H1 (cell line): ENCODE measurements around the gene TMUB1. TPM values are rescaled to one million over a fixed set of nuclear protein-coding genes. Genes with fewer than 3 reads are reported as not detected.

Source experiments
- CTCF ChIA-PET: fragments of 300-600 bp; sonication (Branson Sonifier 250); formaldehyde crosslinking; loops from one replicate; lab custom pipeline; 2021; ENCODE audit not compliant: partially characterized antibody; lab: Charles Lee
- POLR2A ChIA-PET: fragments of 300-600 bp; sonication (Branson Sonifier 250); formaldehyde crosslinking; loops from one replicate; lab custom pipeline; 2021; ENCODE audit warnings: inconsistent platforms; ENCODE audit not compliant: partially characterized antibody; lab: Charles Lee
- DNase-seq, 2 experiments: peaks; one replicate each; pipeline versions ENCODE4 v3.0.0 to v3.0.0-alpha.2; 2010 to 2022; ENCODE audit warnings: low spot score in 2 of 2, low read depth in 1 of 2, mixed read lengths in 1 of 2
- FAIRE-seq: peaks from 2 replicates; lab custom pipeline; 2011; peaks lifted over from hg19 to GRCh38; lab: Jason Lieb, UNC
- H2AFZ ChIP-seq: 2 replicates; pipeline ENCODE4 v1.8.1; 2012; ENCODE audit warnings: low read length, inconsistent platforms
- H2AK5ac ChIP-seq: 2 replicates; pipeline ENCODE4 v1.6.1; 2013; ENCODE audit warnings: low read depth, low read length
- H2BK120ac ChIP-seq: replicated peaks from 2 replicates; pipeline ENCODE3; 2013; ENCODE audit warnings: low read depth, low read length, inconsistent platforms
- H2BK12ac ChIP-seq: 2 replicates; pipeline ENCODE4 v1.6.1; 2013; ENCODE audit warnings: low read depth, low read length
- H2BK15ac ChIP-seq: 2 replicates; pipeline ENCODE4 v1.6.1; 2013; ENCODE audit warnings: low read length
- H2BK20ac ChIP-seq: 2 replicates; pipeline ENCODE4 v1.6.1; 2013; ENCODE audit warnings: low read length
- H2BK5ac ChIP-seq: 2 replicates; pipeline ENCODE4 v1.6.1; 2013; ENCODE audit warnings: low read depth, low read length
- H3K14ac ChIP-seq: 2 replicates; pipeline ENCODE4 v1.6.1; 2013; ENCODE audit warnings: inconsistent platforms; ENCODE audit not compliant: insufficient read length
- H3K18ac ChIP-seq: 2 replicates; pipeline ENCODE4 v1.6.1; 2013; ENCODE audit warnings: low read length; ENCODE audit errors: extremely low read depth
- H3K23ac ChIP-seq: 2 replicates; pipeline ENCODE4 v1.6.1; 2013; ENCODE audit warnings: inconsistent platforms; ENCODE audit not compliant: insufficient read length
- H3K23me2 ChIP-seq: 2 replicates; pipeline ENCODE4 v1.6.1; 2013; ENCODE audit warnings: low read depth, low read length
- H3K27ac ChIP-seq: 2 replicates; pipeline ENCODE4 v1.6.1; 2011; ENCODE audit warnings: low read depth, low read length, inconsistent platforms
- H3K27me3 ChIP-seq, 4 experiments: replicated peaks in 1 of 4; 1 replicate in 1 of 4; 2 replicates in 3 of 4; pipeline versions ENCODE4 v1.6.1 to v1.8.1; 2011 to 2013; ENCODE audit warnings: low read length in 3 of 4, mild to moderate bottlenecking in 3 of 4, inconsistent platforms in 2 of 4, mixed read lengths in 2 of 4, moderate library complexity in 1 of 4; ENCODE audit not compliant: control insufficient read depth in 3 of 4, insufficient read depth in 3 of 4; ENCODE audit errors: extremely low read depth in 1 of 4
- H3K36me3 ChIP-seq, 4 experiments: 2 replicates each; pipeline versions ENCODE4 v1.6.1 to v1.8.1; 2011 to 2013; ENCODE audit warnings: mild to moderate bottlenecking in 4 of 4, low read length in 3 of 4, moderate library complexity in 2 of 4, control low read depth in 1 of 4, inconsistent platforms in 1 of 4; ENCODE audit not compliant: insufficient read depth in 4 of 4, control insufficient read depth in 2 of 4
- H3K4ac ChIP-seq: replicated peaks from 2 replicates; pipeline ENCODE3; 2013; ENCODE audit warnings: low read length, low read depth, mixed read lengths, inconsistent platforms; ENCODE audit not compliant: insufficient read length
- H3K4me1 ChIP-seq, 4 experiments: replicated peaks in 1 of 4; 1 replicate in 1 of 4; 2 replicates in 3 of 4; pipeline versions ENCODE4 v1.6.1 to v1.8.1; 2011 to 2013; ENCODE audit warnings: low read length in 3 of 4, inconsistent platforms in 2 of 4, mixed read lengths in 1 of 4; ENCODE audit not compliant: insufficient read depth in 4 of 4, control insufficient read depth in 3 of 4
- H3K4me2 ChIP-seq, 2 experiments: 2 replicates each; pipeline versions ENCODE4 v1.6.1 to v1.8.1; 2011 to 2013; ENCODE audit warnings: low read depth in 2 of 2, low read length in 2 of 2, control low read depth in 1 of 2, inconsistent platforms in 1 of 2, mild to moderate bottlenecking in 1 of 2; ENCODE audit not compliant: insufficient read depth in 1 of 2
- H3K4me3 ChIP-seq, 4 experiments: fragments of 200-600, 300-600 bp in 1 of 4; sonication (generic), shearing (Covaris generic), sonication (Bioruptor Twin) in 1 of 4; 2 replicates each; pipeline versions ENCODE4 v1.5.1 to v1.8.1; 2011 to 2016; ENCODE audit warnings: low read length in 4 of 4, low read depth in 3 of 4, control low read depth in 2 of 4, inconsistent platforms in 2 of 4, mild to moderate bottlenecking in 2 of 4, mixed read lengths in 1 of 4, moderate library complexity in 1 of 4; ENCODE audit not compliant: insufficient read depth in 2 of 4; ENCODE audit errors: extremely low read depth in 1 of 4
- H3K56ac ChIP-seq: replicated peaks from 2 replicates; pipeline ENCODE3; 2013; ENCODE audit warnings: low read depth, mild to moderate bottlenecking, mixed read lengths, low read length, inconsistent platforms; ENCODE audit not compliant: insufficient read length
- H3K79me1 ChIP-seq: 2 replicates; pipeline ENCODE4 v1.6.1; 2013; ENCODE audit warnings: low read depth, low read length, control low read depth
- H3K79me2 ChIP-seq, 2 experiments: 2 replicates each; pipeline versions ENCODE4 v1.6.1 to v1.8.1; 2012 to 2013; ENCODE audit warnings: low read length in 2 of 2, mild to moderate bottlenecking in 2 of 2, inconsistent platforms in 1 of 2; ENCODE audit not compliant: insufficient read depth in 2 of 2, control insufficient read depth in 1 of 2
- H3K9ac ChIP-seq, 4 experiments: replicated peaks in 1 of 4; 1 replicate in 1 of 4; 2 replicates in 3 of 4; pipeline versions ENCODE4 v1.6.1 to v1.8.1; 2011 to 2013; ENCODE audit warnings: low read depth in 3 of 4, low read length in 3 of 4, control low read depth in 2 of 4, mild to moderate bottlenecking in 2 of 4, moderate library complexity in 2 of 4, inconsistent platforms in 1 of 4; ENCODE audit errors: extremely low read depth in 1 of 4
- H3K9me3 ChIP-seq, 2 experiments: 2 replicates each; pipeline versions ENCODE4 v1.6.1 to v1.8.1; 2012 to 2013; ENCODE audit warnings: mild to moderate bottlenecking in 2 of 2, moderate library complexity in 2 of 2, control low read depth in 1 of 2, inconsistent platforms in 1 of 2, low read depth in 1 of 2, low read length in 1 of 2, mixed read lengths in 1 of 2; ENCODE audit not compliant: insufficient read depth in 2 of 2
- H4K20me1 ChIP-seq, 2 experiments: replicated peaks in 1 of 2; 2 replicates each; pipeline versions ENCODE3 to v1.8.1; 2011 to 2013; ENCODE audit warnings: inconsistent platforms in 2 of 2, low read length in 2 of 2, mild to moderate bottlenecking in 1 of 2; ENCODE audit not compliant: insufficient read depth in 2 of 2, control insufficient read depth in 1 of 2
- H4K5ac ChIP-seq: 2 replicates; pipeline ENCODE4 v1.6.1; 2013; ENCODE audit warnings: low read length, low read depth, mixed read lengths, inconsistent platforms; ENCODE audit not compliant: insufficient read length
- H4K8ac ChIP-seq: 2 replicates; pipeline ENCODE4 v1.8.0; 2013; ENCODE audit warnings: mild to moderate bottlenecking, moderate library complexity, low read length, inconsistent platforms; ENCODE audit not compliant: insufficient read depth; ENCODE audit errors: extremely low read depth
- H4K91ac ChIP-seq: replicated peaks from 2 replicates; pipeline ENCODE3; 2013; ENCODE audit warnings: low read length, mixed read lengths, inconsistent platforms; ENCODE audit not compliant: insufficient read length
- CREB1 ChIP-seq: IDR thresholded peaks from 2 replicates; pipeline ENCODE4 v1.6.1; 2012; ENCODE audit warnings: inconsistent platforms
- GTF2F1 ChIP-seq: IDR thresholded peaks from 2 replicates; pipeline ENCODE4 v1.6.1; 2012; ENCODE audit warnings: low read depth, low read length, improper control_type of control experiment, borderline replicate concordance
- HDAC2 ChIP-seq, 2 experiments: fragments of 300-600 bp in 1 of 2; sonication (generic) in 1 of 2; IDR thresholded peaks; 2 replicates each; pipeline ENCODE4 v1.6.1; 2011 to 2012; ENCODE audit warnings: low read depth in 2 of 2, low read length in 2 of 2, mild to moderate bottlenecking in 2 of 2, moderate library complexity in 2 of 2, borderline replicate concordance in 1 of 2, inconsistent platforms in 1 of 2
- NANOG ChIP-seq: IDR thresholded peaks from 2 replicates; pipeline ENCODE4 v1.6.1; 2011; ENCODE audit warnings: low read length, low read depth, mild to moderate bottlenecking, inconsistent platforms; ENCODE audit not compliant: insufficient read depth, poor library complexity, severe bottlenecking
- POU5F1 ChIP-seq: IDR thresholded peaks from 2 replicates; pipeline ENCODE4 v1.6.1; 2011; ENCODE audit warnings: low read depth, mild to moderate bottlenecking, low read length, moderate library complexity
- RAD21 ChIP-seq, 2 experiments: IDR thresholded peaks in 1 of 2; conservative IDR thresholded peaks in 1 of 2; 2 replicates each; pipeline ENCODE4 v1.6.1; 2011; ENCODE audit warnings: low read depth in 2 of 2, low read length in 2 of 2, improper control_type of control experiment in 1 of 2, inconsistent platforms in 1 of 2, mild to moderate bottlenecking in 1 of 2, moderate library complexity in 1 of 2
- SAP30 ChIP-seq: fragments of 300-600 bp; sonication (generic); IDR thresholded peaks from 2 replicates; pipeline ENCODE4 v1.7.1; 2012; ENCODE audit warnings: low read length, moderate library complexity, mild to moderate bottlenecking, inconsistent platforms; ENCODE audit not compliant: insufficient read depth, insufficient replicate concordance
- SP4 ChIP-seq: IDR thresholded peaks from 2 replicates; pipeline ENCODE4 v1.6.1; 2012; ENCODE audit warnings: low read length, inconsistent platforms
- TAF1 ChIP-seq: IDR thresholded peaks from 2 replicates; pipeline ENCODE4 v1.6.1; 2011; ENCODE audit warnings: mild to moderate bottlenecking, low read depth, low read length
- TEAD4 ChIP-seq: IDR thresholded peaks from 2 replicates; pipeline ENCODE4 v1.6.1; 2012; ENCODE audit warnings: low read depth, low read length, inconsistent platforms, mixed read lengths
- ZNF274 ChIP-seq: IDR thresholded peaks from 2 replicates; pipeline ENCODE4 v1.7.0; 2012; ENCODE audit warnings: low read length, borderline replicate concordance; ENCODE audit errors: extremely low read depth
- WGBS, 2 experiments: shearing (Covaris generic) in 1 of 2; methylation state at CpG; one replicate each; pipeline versions ENCODE4 v1.1.6 to v1.1.7; 2013 to 2015; ENCODE audit warnings: low lambda C conversion rate in 2 of 2, mixed read lengths in 2 of 2, inconsistent platforms in 1 of 2, low coverage in 1 of 2, missing lambda C conversion rate in 1 of 2; ENCODE audit not compliant: insufficient replicate concordance in 2 of 2, insufficient coverage in 1 of 2, insufficient read length in 1 of 2; ENCODE audit errors: extremely low coverage in 1 of 2, missing lambda C conversion rate in 1 of 2; 5-methylcytosine and 5-hydroxymethylcytosine counted together
- polyA plus RNA-seq, 7 experiments: library from polyadenylated mRNA; depleted of rRNA in 3 of 7; stranded (reverse) in 5 of 7; unstranded in 2 of 7; fragments of >200 nt in 5 of 7; fragments of 200-250 nt in 2 of 7; gene quantifications; 1 replicate in 5 of 7; 2 replicates in 1 of 7; 4 replicates in 1 of 7; pipeline versions ENCODE4 v1.2.1 to v1.2.3, GENCODE V29; 2011 to 2013; ENCODE audit warnings: missing spikeins in 2 of 7, mixed read lengths in 2 of 7
- total RNA-seq: library from RNA; stranded (reverse); fragmentation: NEBNext Ultra II Directional; extraction: Animal tissue kit (Norgen Biotek cat#: 25700); gene quantifications from 2 replicates; pipeline ENCODE4 v1.2.1, GENCODE V29; 2021

Gene TMUB1
- total and polyA plus RNA-seq, 2 of the 8 experiments (the other 6 are each of a cell fraction or from before 2014, with no cell fraction given): 41.4 to 56.2 TPM

DNA sequence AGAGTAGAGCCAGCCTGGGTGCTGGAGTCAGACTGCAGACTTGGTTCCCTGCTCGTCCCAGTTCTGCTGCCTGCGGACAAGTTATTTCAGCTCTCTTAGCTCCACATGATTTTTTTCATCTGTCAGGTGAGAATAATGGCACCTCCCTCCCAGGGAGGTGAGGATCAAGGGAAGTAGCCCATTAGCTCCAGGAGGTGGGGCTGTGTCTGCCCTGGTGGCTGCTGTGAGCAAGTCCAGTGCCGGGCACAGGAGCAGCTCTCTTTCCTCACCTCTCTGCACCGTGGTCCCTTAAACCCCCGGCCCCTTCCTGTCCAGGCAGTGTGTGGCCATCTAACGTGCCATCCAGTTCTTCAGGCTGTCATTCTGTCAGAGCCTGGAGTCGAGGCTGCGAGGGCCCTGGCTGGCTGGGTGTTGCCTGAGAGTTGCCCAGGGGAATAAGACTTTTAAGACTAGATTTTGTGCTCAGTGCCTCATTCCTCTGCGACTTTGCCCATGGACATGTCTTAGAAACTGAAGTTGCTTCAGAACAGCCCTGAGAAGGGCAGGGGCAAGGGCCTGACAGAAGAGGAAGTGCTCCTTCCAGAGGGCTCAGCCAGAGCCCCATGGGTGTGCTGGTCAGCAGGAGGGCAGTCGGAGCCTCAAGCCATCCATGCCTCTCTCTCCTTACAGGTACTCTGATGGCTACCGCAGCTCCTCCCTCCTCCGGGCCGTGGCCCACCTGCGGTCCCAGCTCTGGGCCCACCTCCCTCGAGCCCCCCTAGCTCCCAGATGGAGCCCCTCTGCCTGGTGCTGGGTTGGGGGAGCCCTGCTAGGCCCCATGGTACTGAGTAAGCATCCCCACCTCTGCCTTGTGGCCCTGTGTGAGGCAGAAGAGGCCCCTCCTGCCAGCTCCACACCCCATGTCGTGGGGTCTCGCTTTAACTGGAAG lies 50.1 kb downstream of the TMUB1 start:
- Histone ChIP-seq H2AK5ac (no peak overlapping the region), H3K23ac (no peak overlapping the region), H2BK15ac (no peak overlapping the region), H4K91ac (no peak overlapping the region), H4K8ac (peak overlapping the region; percentile 68; the same call in 1 of the 2 replicates), H3K27me3 (no peaks in the 10 kb centered on the region), H3K56ac (no peak overlapping the region), H3K4ac (no peak overlapping the region), H2BK20ac (no peak overlapping the region), H3K4me3 (no peak overlapping the region), H2BK5ac (no peak overlapping the region), H3K79me2 (no peaks in the 10 kb centered on the region), H3K23me2 (no peaks in the 10 kb centered on the region), H2BK12ac (no peak overlapping the region), H2BK120ac (no peak overlapping the region), H3K27ac (no peak overlapping the region), H3K4me1 (no peaks in the 10 kb centered on the region), H3K9me3 (no peaks in the 10 kb centered on the region), H3K18ac (no peak overlapping the region), H3K14ac (no peak overlapping the region), H4K20me1 (peaks cover 0 to 4% of the 10 kb centered on the region in 2 experiments), H3K36me3 (peaks cover 0 to 2% (median 0%) of the 10 kb centered on the region in 4 experiments; a peak in 2 of 8 replicates), H2AFZ (no peak overlapping the region), H3K4me2 (no peak overlapping the region), H4K5ac (no peak overlapping the region), H3K9ac (no peak overlapping the region), H3K79me1 (no peaks in the 10 kb centered on the region; the same call in 1 of the 2 replicates)
- no peak for FAIRE-seq
- POLR2A ChIA-PET: interaction anchor here (1.0 to 1.4 kb wide), 3 partner anchors 9 to 45 kb away, joined by 3 to 4 read pairs (median 3); partner anchors contain the start of gene ASIC3
- WGBS, 2 experiments: 93% methylated on average over 13 of the region's 17 CpGs; no CpG with 5 or more reads in 1 of the 2 experiments
- no peak for DNase-seq
- CTCF ChIA-PET: interaction anchor here (0.7 to 5.4 kb wide), 25 partner anchors 9 to 1342 kb away, joined by 3 to 35 read pairs (median 3); partner anchors contain the start of genes AGAP3, ASIC3, ATG9B and CDK5
- TF ChIP-seq POU5F1: no peak
- TF ChIP-seq ZNF274: no peak
- TF ChIP-seq TEAD4: no peak
- TF ChIP-seq NANOG: no peak
- TF ChIP-seq TAF1: no peak
- no peak for TF ChIP-seq GTF2F1
- TF ChIP-seq HDAC2 (IDR thresholded peaks at IDR 0.05; ENCODE audit: borderline replicate concordance in 1 of 2, low read depth in 2 of 2, low read length in 2 of 2): no peak
- peak; percentile 34 to 41; a peak in 2 of 4 replicates for TF ChIP-seq RAD21 (IDR thresholded peaks at IDR 0.05 in 1 of 2, conservative IDR thresholded peaks at IDR 0.05 in 1 of 2; ENCODE audit: low read depth in 2 of 2, low read length in 2 of 2)
- TF ChIP-seq CREB1: no peak
- TF ChIP-seq SP4: no peak
- TF ChIP-seq SAP30: no peak
